Gastroesophageal sphincter (tissue), 3 donors: ENCODE measurements around the gene DDX53.

ENCODE experiments used
- POLR2A ChIP-seq, 2 donors: fragments of 450-650 bp; IDR thresholded peaks; one replicate each; pipeline ENCODE4 v1.6.1; 2017; ENCODE audit warnings: antibody characterized with exemption in 2 of 2, mild to moderate bottlenecking in 2 of 2, moderate library complexity in 1 of 2
- TF ChIP-seq, protein P1 (sequence below), 4 experiments: fragments of 200-600 bp in 2 of 4; fragments of 450-650 bp in 2 of 4; sonication (generic) in 1 of 4; IDR thresholded peaks; one replicate each; pipeline ENCODE4 v1.5.1; 2017 to 2019; ENCODE audit warnings: antibody characterized with exemption in 4 of 4, mild to moderate bottlenecking in 2 of 4, moderate library complexity in 2 of 4

DNA sequence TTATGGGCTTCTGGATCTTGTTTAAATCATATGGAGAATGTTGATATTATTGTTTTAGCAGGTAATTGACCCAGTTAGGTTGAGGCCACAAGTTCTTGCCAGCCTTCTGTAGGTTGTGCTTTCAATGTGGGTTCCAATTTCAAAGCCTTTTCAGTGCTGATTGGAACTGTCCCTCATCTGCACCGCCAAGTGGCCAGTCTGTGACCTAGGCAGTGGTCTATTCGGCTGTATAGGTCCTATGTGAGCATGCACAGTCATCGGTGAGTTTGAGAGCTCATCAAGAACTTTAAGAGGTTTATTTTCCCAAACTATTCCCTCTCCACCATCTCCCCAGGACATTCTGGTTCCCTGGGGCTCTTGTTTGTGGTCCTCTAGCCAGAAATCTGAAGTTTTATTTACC is 35.7 kb downstream of the DDX53 start:
- TF ChIP-seq, protein P1, sequence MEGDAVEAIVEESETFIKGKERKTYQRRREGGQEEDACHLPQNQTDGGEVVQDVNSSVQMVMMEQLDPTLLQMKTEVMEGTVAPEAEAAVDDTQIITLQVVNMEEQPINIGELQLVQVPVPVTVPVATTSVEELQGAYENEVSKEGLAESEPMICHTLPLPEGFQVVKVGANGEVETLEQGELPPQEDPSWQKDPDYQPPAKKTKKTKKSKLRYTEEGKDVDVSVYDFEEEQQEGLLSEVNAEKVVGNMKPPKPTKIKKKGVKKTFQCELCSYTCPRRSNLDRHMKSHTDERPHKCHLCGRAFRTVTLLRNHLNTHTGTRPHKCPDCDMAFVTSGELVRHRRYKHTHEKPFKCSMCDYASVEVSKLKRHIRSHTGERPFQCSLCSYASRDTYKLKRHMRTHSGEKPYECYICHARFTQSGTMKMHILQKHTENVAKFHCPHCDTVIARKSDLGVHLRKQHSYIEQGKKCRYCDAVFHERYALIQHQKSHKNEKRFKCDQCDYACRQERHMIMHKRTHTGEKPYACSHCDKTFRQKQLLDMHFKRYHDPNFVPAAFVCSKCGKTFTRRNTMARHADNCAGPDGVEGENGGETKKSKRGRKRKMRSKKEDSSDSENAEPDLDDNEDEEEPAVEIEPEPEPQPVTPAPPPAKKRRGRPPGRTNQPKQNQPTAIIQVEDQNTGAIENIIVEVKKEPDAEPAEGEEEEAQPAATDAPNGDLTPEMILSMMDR (IDR thresholded peaks at IDR 0.05) = no peak
- no peak for TF ChIP-seq POLR2A (IDR thresholded peaks at IDR 0.05)
